Measurements from ENCODE around the gene SLC17A3. TPM values are rescaled to one million over a fixed set of nuclear protein-coding genes. Genes with fewer than 3 reads are reported as not detected.

Gene SLC17A3
- total RNA-seq, 1 experiment from 2014 or later = not detected

GRCh38 chr6:25832307-25832662 is 41.8 kb downstream of the SLC17A3 start (continued):
- TF ChIP-seq ATF6 (CRISPR knock-in tag; IDR thresholded peaks at IDR 0.05) (no peak), NFE2L1 (CRISPR knock-in tag; IDR thresholded peaks at IDR 0.05) (no peak), ZNF121 (CRISPR knock-in tag; IDR thresholded peaks at IDR 0.05) (no peak), ZNF232 (CRISPR knock-in tag; IDR thresholded peaks at IDR 0.05) (no peak), IRF2 (CRISPR knock-in tag; IDR thresholded peaks at IDR 0.05; ENCODE audit: borderline replicate concordance, low read depth) (no peak), RORB (CRISPR knock-in tag; IDR thresholded peaks at IDR 0.05) (no peak), ESRRA (CRISPR knock-in tag; IDR thresholded peaks at IDR 0.05; ENCODE audit: borderline replicate concordance) (no peak), ZNF263 (CRISPR knock-in tag; IDR thresholded peaks at IDR 0.05; ENCODE audit: low read depth) (no peak), MXD4 (CRISPR knock-in tag; IDR thresholded peaks at IDR 0.05; ENCODE audit: borderline replicate concordance) (no peak)

GRCh38 chr6:25831532-25832306 is 42.3 kb downstream of the SLC17A3 start, which contains the start of gene SLC17A1:
TSS of gene SLC17A1 (minus strand) at chr6:25832052. CDS start at chr6:25830557, 1,495 bp downstream.
- DNase-seq (ENCODE audit: low spot score) = no peak
- CTCF ChIA-PET = interaction anchor here (0.7 to 1.3 kb wide), 2 partner anchors 50 to 114 kb away, joined by 3 read pairs; no protein-coding TSS in a partner anchor
- Mint-ChIP-seq H3K27me3 (ENCODE audit: low read depth) (no peaks in the 10 kb centered on the region), H3K9me3 (no peaks in the 10 kb centered on the region), H3K27ac (no peak within 1 kb of the TSS), H3K4me1 (no peaks in the 10 kb centered on the region), H3K36me3 (no peaks in the 10 kb centered on the region), H3K4me3 (no peak within 1 kb of the TSS)
- POLR2A ChIA-PET = no interaction called here
- TF ChIP-seq SOX15 (CRISPR knock-in tag; IDR thresholded peaks at IDR 0.05) (no peak), ZNF263 (CRISPR knock-in tag; IDR thresholded peaks at IDR 0.05; ENCODE audit: low read depth) (no peak)
- ATAC-seq = no peak

- H3K36me3 Mint-ChIP-seq = no peaks in the 10 kb centered on the region
- CTCF ChIA-PET = interaction anchor here (0.7 kb wide), 1 partner anchor 51 kb away, joined by 3 read pairs; no protein-coding TSS in a partner anchor
- ATAC-seq (no peak), DNase-seq (ENCODE audit: low spot score) (no peak)
- H3K4me3 Mint-ChIP-seq = no peak overlapping the region
- H3K4me1 Mint-ChIP-seq = no peaks in the 10 kb centered on the region
- no peaks in the 10 kb centered on the region for H3K27me3 Mint-ChIP-seq (ENCODE audit: low read depth)
- TF ChIP-seq ZMAT4 (CRISPR knock-in tag; IDR thresholded peaks at IDR 0.05) = no peak
- H3K9me3 Mint-ChIP-seq = no peaks in the 10 kb centered on the region
- POLR2A ChIA-PET = no interaction called here
- H3K27ac Mint-ChIP-seq = no peak overlapping the region
Observed at GRCh38 chr6:25830458-25830857, 43.6 kb downstream of the SLC17A3 start.

GRCh38 chr6:25829375-25829774 is 44.7 kb downstream of the SLC17A3 start:
- DNase-seq (ENCODE audit: low spot score) (no peak), ATAC-seq (no peak)
- H3K27ac Mint-ChIP-seq = no peak overlapping the region
- H3K4me3 Mint-ChIP-seq = no peak overlapping the region
- H3K9me3 Mint-ChIP-seq = no peaks in the 10 kb centered on the region
- ChIA-PET CTCF (no interaction called here), POLR2A (no interaction called here)
- H3K4me1 Mint-ChIP-seq = no peaks in the 10 kb centered on the region
- no peaks in the 10 kb centered on the region for H3K27me3 Mint-ChIP-seq (ENCODE audit: low read depth)
- H3K36me3 Mint-ChIP-seq = no peaks in the 10 kb centered on the region
- TF ChIP-seq NFATC4 (CRISPR knock-in tag; IDR thresholded peaks at IDR 0.05) (no peak), CREB1 (CRISPR knock-in tag; IDR thresholded peaks at IDR 0.05) (no peak), SMAD4 (CRISPR knock-in tag; IDR thresholded peaks at IDR 0.05) (no peak), ZSCAN18 (CRISPR knock-in tag; IDR thresholded peaks at IDR 0.05) (no peak), MLX (CRISPR knock-in tag; IDR thresholded peaks at IDR 0.05) (no peak), TCF7 (CRISPR knock-in tag; IDR thresholded peaks at IDR 0.05; ENCODE audit: low read depth) (no peak), E2F1 (CRISPR knock-in tag; IDR thresholded peaks at IDR 0.05) (no peak), OVOL2 (CRISPR knock-in tag; IDR thresholded peaks at IDR 0.05; ENCODE audit: borderline replicate concordance) (no peak), ATF1 (CRISPR knock-in tag; IDR thresholded peaks at IDR 0.05) (no peak), RORB (CRISPR knock-in tag; IDR thresholded peaks at IDR 0.05) (no peak), ZMAT4 (CRISPR knock-in tag; IDR thresholded peaks at IDR 0.05) (no peak), USF1 (CRISPR knock-in tag; IDR thresholded peaks at IDR 0.05) (no peak), MXD4 (CRISPR knock-in tag; IDR thresholded peaks at IDR 0.05; ENCODE audit: borderline replicate concordance) (no peak), MYBL2 (CRISPR knock-in tag; IDR thresholded peaks at IDR 0.05) (no peak), JAZF1 (CRISPR knock-in tag; IDR thresholded peaks at IDR 0.05) (no peak), FOXP1 (CRISPR knock-in tag; IDR thresholded peaks at IDR 0.05; ENCODE audit: borderline replicate concordance) (no peak)
